HL-60 (cell line): ENCODE measurements around the gene ARHGAP24.

Experiments used
- DNase-seq, 2 experiments: peaks; one replicate each; pipeline ENCODE4 v3.0.0-alpha.2; 2010 to 2020; ENCODE audit warnings: low read depth in 1 of 2, low spot score in 1 of 2
- H3K27ac ChIP-seq: fragments of 250-450 bp; sonication (Bioruptor Pico); replicated peaks from 2 replicates; pipeline ENCODE4 v1.5.1; 2020; ENCODE audit warnings: mild to moderate bottlenecking, moderate library complexity
- H3K27me3 ChIP-seq: fragments of 250-450 bp; sonication (Bioruptor Pico); 2 replicates; pipeline ENCODE4 v1.5.1; 2021; ENCODE audit warnings: mild to moderate bottlenecking, moderate library complexity; ENCODE audit not compliant: insufficient read depth, poor library complexity, severe bottlenecking
- H3K4me3 ChIP-seq: replicated peaks from 2 replicates; pipeline ENCODE4 v1.5.1; 2011; ENCODE audit warnings: mild to moderate bottlenecking, control low read depth, low read length; ENCODE audit not compliant: insufficient read depth
- GABPA ChIP-seq: IDR thresholded peaks from 2 replicates; pipeline ENCODE4 v1.6.1; 2012; ENCODE audit warnings: low read depth
- POLR2AphosphoS5 ChIP-seq: IDR thresholded peaks from 2 replicates; pipeline ENCODE4 v1.6.1; 2012; ENCODE audit warnings: low read depth
- REST ChIP-seq: IDR thresholded peaks from 2 replicates; pipeline ENCODE4 v1.6.1; 2012; ENCODE audit warnings: low read depth; ENCODE audit not compliant: insufficient replicate concordance
- SPI1 ChIP-seq: IDR thresholded peaks from 2 replicates; pipeline ENCODE4 v1.6.1; 2012; ENCODE audit warnings: low read depth, mild to moderate bottlenecking, borderline replicate concordance
- TF ChIP-seq, protein P1 (sequence below): IDR thresholded peaks from one replicate; pipeline ENCODE4 v1.5.1; 2011; ENCODE audit warnings: low read length, control low read depth, inconsistent platforms; ENCODE audit not compliant: insufficient read depth

ARHGAP24 gene

DNA sequence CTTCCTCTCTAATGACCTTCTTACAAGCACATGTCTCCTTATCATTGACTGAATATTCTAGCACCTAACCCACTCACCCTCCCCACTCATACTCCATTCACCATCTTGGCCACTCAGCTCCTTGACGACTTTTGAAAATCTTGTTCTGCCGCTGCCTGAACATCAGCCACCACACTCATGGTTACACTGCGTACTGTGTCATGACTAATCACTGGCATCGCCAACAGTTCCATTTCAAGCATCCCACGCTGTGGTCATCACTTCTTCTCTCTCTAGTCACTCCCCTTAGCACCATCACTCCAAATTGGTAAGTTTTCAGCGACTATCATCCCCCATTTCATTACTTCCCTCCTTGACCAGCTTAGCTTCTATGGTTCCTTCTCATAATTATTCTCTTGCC lies 532.1 kb downstream of the ARHGAP24 start:
- no peak overlapping the region for H3K4me3 ChIP-seq
- H3K27me3 ChIP-seq: no peaks in the 10 kb centered on the region
- no peak for DNase-seq
- H3K27ac ChIP-seq: no peak overlapping the region
- no peak for TF ChIP-seq GABPA
- no peak for TF ChIP-seq REST
- TF ChIP-seq, protein P1, sequence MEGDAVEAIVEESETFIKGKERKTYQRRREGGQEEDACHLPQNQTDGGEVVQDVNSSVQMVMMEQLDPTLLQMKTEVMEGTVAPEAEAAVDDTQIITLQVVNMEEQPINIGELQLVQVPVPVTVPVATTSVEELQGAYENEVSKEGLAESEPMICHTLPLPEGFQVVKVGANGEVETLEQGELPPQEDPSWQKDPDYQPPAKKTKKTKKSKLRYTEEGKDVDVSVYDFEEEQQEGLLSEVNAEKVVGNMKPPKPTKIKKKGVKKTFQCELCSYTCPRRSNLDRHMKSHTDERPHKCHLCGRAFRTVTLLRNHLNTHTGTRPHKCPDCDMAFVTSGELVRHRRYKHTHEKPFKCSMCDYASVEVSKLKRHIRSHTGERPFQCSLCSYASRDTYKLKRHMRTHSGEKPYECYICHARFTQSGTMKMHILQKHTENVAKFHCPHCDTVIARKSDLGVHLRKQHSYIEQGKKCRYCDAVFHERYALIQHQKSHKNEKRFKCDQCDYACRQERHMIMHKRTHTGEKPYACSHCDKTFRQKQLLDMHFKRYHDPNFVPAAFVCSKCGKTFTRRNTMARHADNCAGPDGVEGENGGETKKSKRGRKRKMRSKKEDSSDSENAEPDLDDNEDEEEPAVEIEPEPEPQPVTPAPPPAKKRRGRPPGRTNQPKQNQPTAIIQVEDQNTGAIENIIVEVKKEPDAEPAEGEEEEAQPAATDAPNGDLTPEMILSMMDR: no peak
- TF ChIP-seq SPI1: no peak
- no peak for TF ChIP-seq POLR2AphosphoS5

GRCh38 chr4:86011117-86011516 lies 536.2 kb downstream of the ARHGAP24 start:
- H3K27me3 ChIP-seq: no peaks in the 10 kb centered on the region
- H3K27ac ChIP-seq: no peak overlapping the region
- TF ChIP-seq GABPA (no peak), POLR2AphosphoS5 (no peak), SPI1 (no peak), REST (no peak)
- TF ChIP-seq, protein P1: no peak
- DNase-seq: no peak
- no peak overlapping the region for H3K4me3 ChIP-seq

DNA sequence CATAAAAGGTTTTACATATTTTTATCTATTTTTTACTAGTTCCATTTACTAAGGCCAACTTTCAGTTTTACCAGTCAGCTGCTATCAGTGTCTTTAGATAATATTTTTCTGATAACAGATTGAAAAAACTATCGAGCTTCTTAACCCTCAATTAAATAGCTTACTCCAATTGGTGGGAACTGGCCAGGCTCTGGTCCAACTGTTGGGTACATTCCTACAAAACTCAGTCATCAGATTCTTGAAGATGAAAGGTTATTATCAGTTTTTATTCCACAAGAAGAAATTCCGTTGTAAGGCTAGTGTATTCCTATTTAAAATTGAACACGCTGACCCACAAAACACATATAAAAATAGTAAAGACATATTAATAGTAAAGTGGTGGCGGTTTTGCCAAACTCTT lies 538.7 kb downstream of the ARHGAP24 start:
- Histone ChIP-seq H3K27me3 (no peaks in the 10 kb centered on the region), H3K4me3 (no peak overlapping the region), H3K27ac (no peak overlapping the region)
- no peak for DNase-seq
- TF ChIP-seq POLR2AphosphoS5 (no peak), GABPA (no peak), REST (no peak), SPI1 (no peak)
- TF ChIP-seq, protein P1: no peak
